MM.1S (cell line): ENCODE measurements around the gene RUNX2.

Experiments
- DNase-seq: peaks from one replicate; pipeline ENCODE4 v3.0.0-alpha.2; 2015
- H2AFZ ChIP-seq: fragments of 300-600 bp; sonication (generic); 2 replicates; pipeline ENCODE4 v1.6.0; 2016; ENCODE audit warnings: antibody characterized with exemption, low read length
- H3F3A ChIP-seq: fragments of 300-600 bp; sonication (generic); 2 replicates; pipeline ENCODE4 v1.6.1; 2016; ENCODE audit warnings: mild to moderate bottlenecking, antibody characterized with exemption, low read length, moderate library complexity, mixed read lengths; ENCODE audit not compliant: insufficient read depth
- H3K27ac ChIP-seq: fragments of 300-600 bp; sonication (generic); 2 replicates; pipeline ENCODE4 v1.5.1; 2016; ENCODE audit warnings: mild to moderate bottlenecking, low read length
- H3K27me3 ChIP-seq: fragments of 300-600 bp; sonication (generic); replicated peaks from 2 replicates; pipeline ENCODE4 v1.6.0; 2016; ENCODE audit warnings: low read length; ENCODE audit not compliant: insufficient read depth
- H3K36me3 ChIP-seq: fragments of 300-600 bp; sonication (generic); replicated peaks from 2 replicates; pipeline ENCODE4 v1.6.1; 2016; ENCODE audit warnings: mild to moderate bottlenecking, low read length, mixed read lengths; ENCODE audit not compliant: insufficient read depth
- H3K4me1 ChIP-seq: fragments of 300-600 bp; sonication (generic); 2 replicates; pipeline ENCODE4 v1.6.1; 2016; ENCODE audit warnings: low read length, mixed read lengths
- H3K4me2 ChIP-seq: fragments of 300-600 bp; sonication (generic); 2 replicates; pipeline ENCODE4 v1.6.0; 2016; ENCODE audit warnings: low read depth, low read length
- H3K4me3 ChIP-seq: fragments of 300-600 bp; sonication (generic); 2 replicates; pipeline ENCODE4 v1.5.1; 2016; ENCODE audit warnings: low read length, mixed read lengths
- H3K79me2 ChIP-seq: fragments of 300-600 bp; sonication (generic); 2 replicates; pipeline ENCODE4 v1.6.1; 2016; ENCODE audit warnings: mixed run types, low read length, mixed read lengths
- H3K9ac ChIP-seq: fragments of 300-600 bp; sonication (generic); 2 replicates; pipeline ENCODE4 v1.6.1; 2016; ENCODE audit warnings: low read length, mixed read lengths
- H3K9me2 ChIP-seq: fragments of 300-600 bp; sonication (generic); replicated peaks from 2 replicates; pipeline ENCODE4 v1.6.1; 2016; ENCODE audit warnings: mild to moderate bottlenecking, low read length, mixed read lengths; ENCODE audit not compliant: insufficient read depth
- H3K9me3 ChIP-seq: fragments of 300-600 bp; sonication (generic); replicated peaks from 2 replicates; pipeline ENCODE4 v1.6.1; 2016; ENCODE audit warnings: mild to moderate bottlenecking, low read length, mixed read lengths; ENCODE audit not compliant: insufficient read depth
- H4K20me1 ChIP-seq: fragments of 300-600 bp; sonication (generic); 2 replicates; pipeline ENCODE4 v1.6.1; 2016; ENCODE audit warnings: mild to moderate bottlenecking, low read length, moderate library complexity, mixed read lengths; ENCODE audit not compliant: insufficient read depth
- EZH2 ChIP-seq: fragments of 300-600 bp; sonication (generic); optimal IDR thresholded peaks from 2 replicates; pipeline ENCODE3; 2017; ENCODE audit warnings: low read depth, mild to moderate bottlenecking, antibody characterized with exemption, low read length, mixed read lengths
- EZH2phosphoT487 ChIP-seq: fragments of 300-600 bp; sonication (generic); IDR thresholded peaks from 2 replicates; pipeline ENCODE4 v1.6.1; 2018; ENCODE audit warnings: antibody characterized with exemption, low read length
- TF ChIP-seq, protein P1 (sequence below): fragments of 300-600 bp; sonication (generic); IDR thresholded peaks from 2 replicates; pipeline ENCODE4 v1.5.1; 2016; ENCODE audit warnings: antibody characterized with exemption, low read length, mixed read lengths

Gene RUNX2

DNA sequence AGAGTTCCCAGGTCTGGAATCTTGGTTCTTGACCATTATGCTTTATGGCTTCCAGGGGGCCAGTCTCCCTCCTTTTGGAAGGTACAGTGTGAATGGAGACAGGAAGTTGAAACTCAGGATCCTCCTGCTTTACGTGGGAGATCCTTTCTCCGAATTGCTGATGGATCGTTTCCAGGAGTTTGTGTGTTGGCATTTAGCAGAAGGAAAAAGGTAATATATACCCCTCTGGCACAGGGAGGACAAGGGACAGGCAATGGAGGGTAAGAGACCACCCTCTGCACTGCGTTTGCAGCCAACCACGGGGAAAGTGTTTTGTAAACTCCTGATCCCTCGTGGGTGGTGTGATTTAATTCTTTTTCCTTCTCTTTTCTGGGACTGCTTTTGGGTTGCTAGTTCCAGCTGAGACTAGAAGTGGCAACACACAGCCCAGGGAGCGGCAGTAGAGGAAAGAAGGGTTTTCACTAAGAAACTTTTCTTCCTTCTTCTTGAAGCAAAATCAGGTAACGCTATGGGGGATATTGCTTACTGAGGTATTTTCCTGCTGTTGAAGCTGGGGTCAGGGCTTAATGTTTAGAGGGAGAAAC is 307.2 kb downstream of the RUNX2 start:
- TF ChIP-seq, protein P1, sequence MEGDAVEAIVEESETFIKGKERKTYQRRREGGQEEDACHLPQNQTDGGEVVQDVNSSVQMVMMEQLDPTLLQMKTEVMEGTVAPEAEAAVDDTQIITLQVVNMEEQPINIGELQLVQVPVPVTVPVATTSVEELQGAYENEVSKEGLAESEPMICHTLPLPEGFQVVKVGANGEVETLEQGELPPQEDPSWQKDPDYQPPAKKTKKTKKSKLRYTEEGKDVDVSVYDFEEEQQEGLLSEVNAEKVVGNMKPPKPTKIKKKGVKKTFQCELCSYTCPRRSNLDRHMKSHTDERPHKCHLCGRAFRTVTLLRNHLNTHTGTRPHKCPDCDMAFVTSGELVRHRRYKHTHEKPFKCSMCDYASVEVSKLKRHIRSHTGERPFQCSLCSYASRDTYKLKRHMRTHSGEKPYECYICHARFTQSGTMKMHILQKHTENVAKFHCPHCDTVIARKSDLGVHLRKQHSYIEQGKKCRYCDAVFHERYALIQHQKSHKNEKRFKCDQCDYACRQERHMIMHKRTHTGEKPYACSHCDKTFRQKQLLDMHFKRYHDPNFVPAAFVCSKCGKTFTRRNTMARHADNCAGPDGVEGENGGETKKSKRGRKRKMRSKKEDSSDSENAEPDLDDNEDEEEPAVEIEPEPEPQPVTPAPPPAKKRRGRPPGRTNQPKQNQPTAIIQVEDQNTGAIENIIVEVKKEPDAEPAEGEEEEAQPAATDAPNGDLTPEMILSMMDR, result no peak
- TF ChIP-seq EZH2phosphoT487, result no peak
- Histone ChIP-seq H3K4me2 (no peak overlapping the region), H4K20me1 (no peaks in the 10 kb centered on the region), H3K9me3 (no peaks in the 10 kb centered on the region), H3K27ac (no peak overlapping the region), H3K9me2 (no peaks in the 10 kb centered on the region), H3K4me1 (no peaks in the 10 kb centered on the region), H3F3A (no peaks in the 10 kb centered on the region), H3K36me3 (no peaks in the 10 kb centered on the region), H3K9ac (no peak overlapping the region), H2AFZ (no peak overlapping the region), H3K27me3 (no peaks in the 10 kb centered on the region), H3K79me2 (no peaks in the 10 kb centered on the region), H3K4me3 (no peak overlapping the region)
- DNase-seq, result no peak

DNA sequence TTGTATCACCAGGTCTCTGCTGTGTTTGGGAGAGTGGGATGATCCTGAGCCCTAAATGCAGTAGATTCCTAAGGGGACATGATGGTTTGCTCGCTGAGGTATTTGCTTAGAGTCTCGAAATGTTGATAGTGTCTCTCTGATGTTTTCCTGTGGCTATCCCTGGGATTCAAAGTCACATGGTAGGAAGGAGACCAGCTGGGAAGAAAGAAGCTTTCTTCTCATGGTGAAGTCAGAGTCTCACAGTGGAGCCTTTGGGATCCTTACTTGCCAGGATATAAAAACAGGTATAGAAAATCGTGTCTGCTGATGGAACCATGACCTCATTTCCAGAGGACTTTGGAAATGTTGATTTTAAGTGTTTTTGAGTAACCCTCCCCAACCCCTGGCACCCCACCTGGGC is 308.9 kb downstream of the RUNX2 start:
- no peak overlapping the region for H3K4me3 ChIP-seq
- TF ChIP-seq EZH2phosphoT487, result no peak
- TF ChIP-seq, protein P1, result no peak
- TF ChIP-seq EZH2, result no peak
- no peak for DNase-seq
- no peak overlapping the region for H3K27ac ChIP-seq
- H3K27me3 ChIP-seq, result no peaks in the 10 kb centered on the region
- H3K4me1 ChIP-seq, result no peaks in the 10 kb centered on the region
- no peaks in the 10 kb centered on the region for H3K9me2 ChIP-seq
- no peak overlapping the region for H3K9ac ChIP-seq
- no peaks in the 10 kb centered on the region for H3F3A ChIP-seq
- H3K9me3 ChIP-seq, result no peaks in the 10 kb centered on the region
- no peak overlapping the region for H2AFZ ChIP-seq
- H3K36me3 ChIP-seq, result no peaks in the 10 kb centered on the region
- H4K20me1 ChIP-seq, result no peaks in the 10 kb centered on the region
- no peaks in the 10 kb centered on the region for H3K79me2 ChIP-seq
- H3K4me2 ChIP-seq, result no peak overlapping the region

DNA sequence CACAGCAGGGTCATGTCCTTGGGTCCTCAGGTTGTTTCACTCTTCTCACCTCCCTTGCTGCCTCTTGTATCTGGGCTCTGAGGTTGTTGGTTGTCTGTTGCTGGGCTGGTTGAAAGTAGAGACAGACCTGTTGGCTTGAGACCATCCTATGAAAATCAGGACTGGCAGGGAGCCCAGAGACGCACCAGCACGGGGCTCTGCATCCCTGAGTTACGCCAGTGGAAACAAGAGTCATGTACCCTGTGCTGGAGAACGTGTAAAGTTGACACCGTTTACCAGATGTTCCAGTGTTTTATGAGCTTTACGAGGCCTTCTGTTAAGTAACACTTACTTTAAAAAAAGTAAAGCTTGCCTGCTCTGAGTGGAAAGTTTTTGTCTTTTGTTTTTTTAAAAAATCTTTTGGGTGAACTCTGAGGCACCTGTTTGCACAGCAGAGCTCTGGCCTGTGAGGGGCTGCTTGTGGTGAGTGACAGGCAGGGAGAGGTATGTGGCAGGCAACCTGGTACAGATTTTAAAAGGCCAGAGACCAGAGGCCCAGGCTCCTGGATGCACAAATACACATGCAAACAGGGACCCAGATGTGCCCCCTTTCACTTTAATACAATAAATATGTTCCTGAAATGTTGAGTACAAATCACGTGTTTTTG is 309.6 kb downstream of the RUNX2 start:
- Histone ChIP-seq H2AFZ (no peak overlapping the region), H3K4me1 (no peaks in the 10 kb centered on the region), H3K27ac (no peak overlapping the region), H3K27me3 (no peaks in the 10 kb centered on the region), H3F3A (no peaks in the 10 kb centered on the region), H4K20me1 (no peaks in the 10 kb centered on the region), H3K9me3 (no peaks in the 10 kb centered on the region), H3K9me2 (no peaks in the 10 kb centered on the region), H3K4me2 (no peak overlapping the region), H3K36me3 (no peaks in the 10 kb centered on the region), H3K9ac (no peak overlapping the region), H3K79me2 (no peaks in the 10 kb centered on the region), H3K4me3 (no peak overlapping the region)
- no peak for TF ChIP-seq EZH2
- TF ChIP-seq, protein P1, result no peak
- no peak for TF ChIP-seq EZH2phosphoT487
- DNase-seq, result no peak
